Eye (tissue), 1 donor: ENCODE measurements around the gene RFX2.

Experiments used
- DNase-seq: peaks from one replicate; pipeline ENCODE4 v3.0.0-alpha.2; 2015

Gene RFX2

DNA sequence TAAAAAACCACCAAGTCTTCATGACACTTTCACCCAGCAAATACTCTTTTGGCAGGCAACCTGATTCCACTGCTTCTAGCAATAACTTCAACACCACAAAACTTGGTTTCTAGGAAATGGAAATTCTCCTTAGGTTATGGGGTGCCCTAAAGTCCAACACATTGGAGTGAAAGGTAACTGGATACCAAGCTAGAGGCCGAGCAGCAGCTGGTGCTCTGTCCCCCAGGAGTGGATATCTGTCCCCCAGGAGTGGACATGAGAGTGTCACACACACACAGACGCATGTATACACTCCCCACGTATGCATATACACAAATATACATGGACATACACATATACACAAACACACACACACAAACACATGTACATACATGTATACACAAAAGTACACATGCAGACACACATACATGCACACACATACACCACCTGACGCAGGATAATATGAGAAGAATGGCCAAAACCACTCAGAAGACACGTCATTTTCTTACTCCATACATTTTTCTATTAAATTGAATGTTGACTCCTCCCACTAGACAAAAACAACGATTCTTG, 50.8 kb downstream of the RFX2 start:
- DNase-seq, result no peak

DNA sequence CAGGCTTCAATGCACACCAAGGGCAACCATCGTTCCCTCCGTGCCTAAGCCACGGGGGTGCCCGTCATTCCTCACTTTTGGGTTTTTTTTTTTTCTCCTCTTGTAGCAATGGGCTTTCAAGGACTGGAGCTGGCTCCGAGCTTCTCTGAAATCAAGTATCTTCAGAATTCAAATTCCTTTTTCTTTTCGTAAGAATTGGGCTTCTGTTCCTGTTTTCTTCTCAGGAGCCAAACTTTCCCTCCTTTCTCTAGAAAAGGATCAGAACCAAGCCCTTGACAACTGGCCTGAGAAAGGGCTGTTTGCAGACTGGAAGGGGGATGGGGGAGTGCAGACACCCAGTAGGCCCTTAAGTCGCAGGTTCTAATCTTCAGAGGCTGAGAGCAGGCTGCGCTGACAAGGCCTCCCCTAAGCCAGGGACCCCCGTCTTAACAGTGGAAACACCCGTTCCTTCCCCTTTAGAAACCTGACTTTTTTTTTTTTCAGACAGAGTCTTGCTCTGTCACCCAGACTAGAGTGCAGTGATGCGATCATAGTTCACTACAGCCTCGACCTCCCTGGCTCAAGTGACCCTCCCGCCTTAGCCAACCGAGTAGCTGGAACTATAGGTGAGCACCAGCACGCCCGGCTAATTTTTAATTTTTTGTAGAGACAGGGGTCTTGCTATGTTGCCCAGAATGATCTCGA, 51.6 kb downstream of the RFX2 start:
- DNase-seq, result no peak

DNA sequence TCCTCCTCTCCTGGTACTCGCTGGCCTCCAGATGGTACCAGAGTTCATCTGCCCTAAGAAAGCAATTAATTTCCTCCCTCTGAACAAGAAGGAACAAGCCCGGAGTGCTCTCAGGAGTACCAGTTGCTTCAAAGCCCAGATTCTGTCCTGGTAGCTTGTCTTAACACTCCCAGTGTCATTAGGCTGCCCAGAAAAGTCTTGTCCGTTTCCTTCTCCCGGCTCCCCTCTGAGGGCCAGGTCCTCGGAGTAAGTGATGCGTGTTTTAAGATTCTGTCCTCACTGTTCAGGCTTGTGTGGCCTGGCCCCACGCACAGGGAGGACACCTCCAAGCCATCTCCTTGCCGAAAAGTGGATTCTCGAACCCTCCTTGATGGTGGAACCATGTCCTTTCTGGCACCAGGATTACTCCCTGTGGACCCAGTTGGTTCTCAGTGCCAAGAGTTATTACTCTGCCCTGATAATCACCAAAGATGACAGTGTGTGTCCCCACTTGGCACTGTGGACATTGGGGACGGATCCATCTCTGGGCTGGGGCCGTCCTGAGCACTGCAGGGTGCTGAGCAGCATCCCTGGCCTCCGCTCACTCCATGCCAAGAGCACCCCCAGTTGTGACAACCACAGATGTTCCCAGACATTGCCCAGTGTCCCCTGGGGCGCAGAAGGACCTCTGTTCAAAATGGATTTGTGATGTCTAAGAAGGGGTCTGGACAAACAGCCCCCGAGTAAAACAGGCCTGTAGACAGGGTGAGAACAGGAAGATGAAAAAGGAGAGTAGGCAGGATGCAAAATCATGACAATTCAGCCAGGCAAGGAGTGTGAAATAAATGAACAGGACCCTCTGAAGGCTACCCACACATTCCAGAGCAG, 52.4 kb downstream of the RFX2 start:
- peak; percentile 47 for DNase-seq

DNA sequence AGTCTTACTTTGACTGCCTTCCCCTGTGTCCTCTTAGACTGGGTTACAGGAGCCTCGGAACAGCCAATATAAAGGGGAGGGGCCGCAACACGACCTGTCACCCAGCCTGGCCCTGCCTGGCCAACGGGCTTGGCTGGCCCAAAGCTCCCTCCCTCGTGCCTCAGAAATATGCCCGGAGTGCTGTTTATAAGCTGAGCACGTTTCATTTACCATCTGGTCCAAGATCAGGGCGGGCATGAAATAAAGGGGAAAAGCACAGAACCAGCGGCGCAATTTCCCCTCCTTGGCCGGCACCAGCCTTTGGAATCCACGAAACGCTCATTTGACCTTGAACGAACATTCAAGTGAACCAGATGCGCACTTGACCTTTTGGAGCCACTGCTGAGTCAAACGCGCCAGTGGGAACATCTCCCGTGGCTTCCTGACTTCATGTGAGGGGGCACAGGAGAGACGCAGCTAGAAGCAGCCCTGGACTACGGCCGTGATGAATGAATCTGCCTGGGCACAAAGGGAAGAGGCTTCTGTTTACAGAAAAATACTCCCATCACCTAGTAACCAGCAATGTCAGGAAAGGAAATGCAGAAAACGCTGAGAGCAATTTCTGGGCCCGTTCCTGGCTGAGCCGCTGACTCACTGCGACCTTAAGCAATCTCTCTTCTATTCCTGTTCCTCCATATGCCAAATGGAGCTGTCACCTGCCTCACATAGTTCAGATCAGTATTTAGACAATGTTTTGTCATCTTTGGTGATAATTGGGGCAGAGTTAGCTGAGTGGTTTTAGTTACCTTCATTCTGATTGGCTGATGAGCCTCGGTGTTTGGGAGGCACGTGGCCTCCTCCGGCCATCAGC, 53.3 kb downstream of the RFX2 start:
- peak; percentile 61 for DNase-seq

DNA sequence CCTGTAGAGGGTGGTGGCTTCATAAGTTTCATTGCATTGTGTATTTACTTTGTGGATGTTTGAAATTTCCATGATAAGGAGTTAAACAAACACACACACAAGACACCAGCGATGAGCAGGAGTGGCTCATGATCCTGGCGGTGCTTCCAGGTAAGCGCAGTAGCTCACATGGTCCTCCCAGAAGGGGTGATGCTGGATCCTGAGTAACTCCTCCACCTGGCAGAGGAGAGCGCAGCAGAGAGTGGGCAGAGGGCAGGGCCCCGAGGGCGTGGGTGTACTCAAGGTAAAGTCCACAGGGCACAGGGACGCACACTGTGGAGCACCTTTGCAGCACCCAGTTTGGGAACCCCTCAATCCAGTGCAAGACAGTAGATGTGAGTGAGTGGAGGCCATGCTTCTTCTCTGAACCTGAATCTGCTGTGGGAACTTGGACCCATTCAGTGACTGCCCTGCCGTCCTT, 54.0 kb downstream of the RFX2 start:
- no peak for DNase-seq

DNA sequence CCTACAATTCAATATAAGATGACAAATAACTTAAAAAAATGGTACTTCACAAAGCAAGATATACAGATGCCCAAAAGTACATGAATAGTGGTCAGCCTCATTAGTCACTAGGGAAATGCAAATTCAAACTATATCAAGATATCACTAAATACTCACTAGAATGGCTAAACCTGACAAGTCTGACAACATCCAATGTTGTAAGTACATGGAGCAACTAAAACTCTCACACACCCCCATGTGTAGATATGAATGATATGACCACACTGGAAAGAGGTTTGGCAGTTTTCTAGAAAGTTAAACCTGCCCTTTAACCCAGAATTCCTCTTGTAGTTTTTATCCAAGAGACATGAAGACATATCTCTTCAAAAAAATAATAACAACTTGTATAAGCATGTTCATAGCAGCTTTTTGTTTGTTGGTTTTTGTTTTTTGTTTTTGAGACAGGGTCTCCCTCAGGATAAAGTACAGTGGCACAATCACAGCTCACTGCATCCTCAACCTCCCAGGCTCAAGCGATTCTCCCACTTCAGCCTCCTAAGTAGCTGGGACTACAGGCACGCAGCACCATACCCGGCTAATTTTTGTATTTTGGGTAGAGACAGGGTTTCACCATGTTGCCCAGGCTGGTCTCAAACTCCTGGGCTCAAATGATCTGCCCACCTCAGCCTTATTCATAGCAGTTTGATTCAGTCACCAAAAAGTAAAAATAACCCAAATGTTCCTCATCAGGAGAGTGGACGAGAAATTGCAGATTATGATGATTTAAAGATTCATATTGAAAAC, 55.1 kb downstream of the RFX2 start:
- no peak for DNase-seq

DNA sequence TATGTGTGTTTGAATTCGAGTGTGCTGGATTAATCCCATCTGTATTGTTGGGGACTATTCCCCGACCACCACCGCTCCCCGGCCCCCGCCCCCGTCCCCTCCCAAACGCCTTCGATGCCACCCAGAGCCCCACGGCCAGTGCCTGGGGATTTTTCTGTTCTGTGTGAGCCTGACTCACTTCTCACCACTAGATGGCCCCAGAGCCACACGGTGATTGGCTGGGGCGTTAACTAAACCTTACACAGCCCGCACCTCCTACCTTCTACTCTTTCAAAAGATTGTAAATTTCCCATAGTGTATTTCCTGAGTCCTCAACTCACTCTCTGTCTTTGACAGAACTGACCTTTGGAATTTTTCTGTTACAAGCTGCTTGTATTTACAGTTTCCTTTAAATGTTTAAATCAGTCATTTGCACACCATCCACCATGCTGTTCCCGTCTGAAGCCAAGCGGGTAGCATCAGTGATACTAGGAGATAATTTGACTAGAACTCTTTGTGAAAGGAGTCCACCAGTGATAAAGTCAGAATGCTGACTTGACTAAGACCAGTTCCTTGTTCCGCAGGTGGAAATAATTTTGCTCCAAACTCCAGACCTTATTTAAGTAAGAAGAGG, 61.4 kb downstream of the RFX2 start:
- DNase-seq, result peak; percentile 94

DNA sequence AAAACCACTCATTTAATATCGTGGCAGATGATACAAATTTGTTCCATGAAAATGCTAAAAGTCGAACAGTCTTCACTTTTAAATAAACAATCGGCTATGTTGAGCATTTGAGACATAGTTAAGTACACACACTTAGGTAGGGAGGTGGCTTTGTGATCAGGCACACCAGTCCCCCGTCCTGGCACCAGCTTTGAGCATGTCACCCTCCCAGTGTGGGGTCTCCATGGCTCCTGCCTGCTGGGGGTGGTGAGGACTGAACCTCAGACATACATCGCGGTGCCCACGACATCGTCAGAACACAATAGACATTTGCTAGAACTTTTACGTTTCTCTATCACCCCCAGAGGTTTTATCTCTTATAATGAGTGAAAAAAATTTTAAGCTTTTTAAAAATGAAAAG, 62.0 kb downstream of the RFX2 start:
- DNase-seq, result no peak

DNA sequence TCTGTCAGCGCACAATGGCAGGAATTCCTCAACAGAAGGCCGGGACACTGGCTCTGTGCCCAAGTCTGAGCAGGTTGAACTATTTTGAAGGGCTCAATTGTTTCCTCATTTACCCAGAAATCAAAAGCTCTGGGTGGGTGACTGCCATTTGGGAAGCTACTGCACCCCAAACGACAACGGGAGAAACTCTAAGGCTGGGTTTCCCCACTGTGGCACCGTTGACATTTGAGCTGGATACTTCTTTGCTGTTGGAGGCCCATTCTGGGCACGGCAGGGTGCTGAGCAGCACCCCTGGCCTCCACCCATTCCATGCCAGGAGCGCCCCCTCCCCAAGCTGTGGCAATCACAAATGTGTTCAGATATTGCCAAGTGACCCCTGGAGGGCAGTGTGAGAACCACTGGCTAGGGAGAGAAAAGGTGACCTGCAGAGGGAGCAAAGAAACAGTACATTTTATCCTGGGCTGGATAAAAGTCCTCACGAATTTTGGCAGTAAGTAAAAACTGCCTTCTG, 62.5 kb downstream of the RFX2 start:
- peak; percentile 56 for DNase-seq

DNA sequence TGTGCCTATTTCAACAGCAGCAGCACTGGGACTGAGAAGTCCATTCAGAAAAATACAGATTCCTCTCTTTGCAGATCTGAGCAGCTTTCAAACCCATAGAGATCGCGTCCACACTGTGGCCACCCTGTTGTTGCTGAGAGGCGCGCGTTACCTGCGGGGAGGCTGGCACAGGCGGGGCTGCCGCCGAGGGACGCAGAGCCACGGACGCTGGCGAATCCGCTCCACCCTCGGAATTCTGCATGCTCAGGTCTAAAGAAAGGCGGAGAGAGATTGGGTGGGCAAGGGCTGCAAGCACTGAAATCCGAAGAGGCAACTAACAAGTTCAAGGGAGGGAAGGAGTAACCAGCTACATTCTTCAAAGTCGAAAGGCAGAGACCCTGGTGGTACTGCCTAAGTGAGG, 63.0 kb downstream of the RFX2 start:
- DNase-seq, result no peak

DNA sequence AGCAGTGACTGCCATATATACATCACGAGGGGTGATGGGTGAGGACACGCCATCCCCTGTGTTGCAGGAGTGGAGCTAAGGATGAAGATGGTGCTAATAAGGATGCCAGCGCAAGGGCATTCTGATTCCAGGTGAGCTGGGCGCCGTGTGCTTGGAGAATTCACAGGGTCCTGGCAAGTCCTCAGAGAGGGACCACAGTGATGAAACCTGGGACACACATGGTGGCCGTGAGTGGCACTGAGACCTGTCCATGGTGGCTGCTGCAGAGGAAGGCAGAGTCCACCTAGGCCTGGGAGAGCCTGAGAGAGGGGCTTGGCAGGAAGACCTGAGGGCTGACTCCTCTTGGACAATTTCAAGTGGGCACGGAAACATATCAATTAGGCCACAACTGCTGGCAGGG, 65.2 kb downstream of the RFX2 start:
- DNase-seq, result no peak

DNA sequence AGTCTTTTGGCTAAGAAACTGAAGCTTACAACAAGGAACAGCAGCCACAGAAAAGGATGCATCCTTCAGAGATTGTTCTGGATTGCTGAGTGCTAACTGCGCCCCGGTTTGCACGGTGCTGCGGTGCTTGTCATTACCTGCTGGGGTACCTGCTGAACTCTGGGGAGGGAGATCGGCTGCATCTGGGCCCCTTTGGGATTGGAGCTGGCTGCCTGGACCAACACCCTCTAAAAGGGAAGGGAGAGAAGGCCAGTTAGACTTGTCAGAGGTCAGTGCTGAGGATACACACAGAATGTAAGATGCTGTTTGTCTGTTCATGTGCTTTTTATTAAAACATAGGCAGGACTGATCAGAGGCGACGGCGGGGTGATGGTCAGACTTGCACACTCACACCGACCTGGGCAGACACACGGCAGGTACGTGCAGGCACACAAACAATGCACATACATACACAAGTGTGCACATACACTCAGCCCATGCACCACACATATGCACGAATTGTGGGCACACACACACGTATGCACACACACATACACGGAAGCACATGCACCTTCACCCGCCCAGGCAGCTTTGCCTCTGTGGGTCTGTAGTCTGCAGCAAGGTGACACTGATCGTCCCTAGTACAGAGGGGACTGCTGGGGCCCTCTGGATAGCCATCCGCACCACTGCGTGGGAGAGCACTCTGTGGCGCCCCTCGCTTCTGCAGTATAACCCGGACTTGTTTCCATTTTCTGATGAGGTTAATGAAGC, 66.1 kb downstream of the RFX2 start:
- no peak for DNase-seq

DNA sequence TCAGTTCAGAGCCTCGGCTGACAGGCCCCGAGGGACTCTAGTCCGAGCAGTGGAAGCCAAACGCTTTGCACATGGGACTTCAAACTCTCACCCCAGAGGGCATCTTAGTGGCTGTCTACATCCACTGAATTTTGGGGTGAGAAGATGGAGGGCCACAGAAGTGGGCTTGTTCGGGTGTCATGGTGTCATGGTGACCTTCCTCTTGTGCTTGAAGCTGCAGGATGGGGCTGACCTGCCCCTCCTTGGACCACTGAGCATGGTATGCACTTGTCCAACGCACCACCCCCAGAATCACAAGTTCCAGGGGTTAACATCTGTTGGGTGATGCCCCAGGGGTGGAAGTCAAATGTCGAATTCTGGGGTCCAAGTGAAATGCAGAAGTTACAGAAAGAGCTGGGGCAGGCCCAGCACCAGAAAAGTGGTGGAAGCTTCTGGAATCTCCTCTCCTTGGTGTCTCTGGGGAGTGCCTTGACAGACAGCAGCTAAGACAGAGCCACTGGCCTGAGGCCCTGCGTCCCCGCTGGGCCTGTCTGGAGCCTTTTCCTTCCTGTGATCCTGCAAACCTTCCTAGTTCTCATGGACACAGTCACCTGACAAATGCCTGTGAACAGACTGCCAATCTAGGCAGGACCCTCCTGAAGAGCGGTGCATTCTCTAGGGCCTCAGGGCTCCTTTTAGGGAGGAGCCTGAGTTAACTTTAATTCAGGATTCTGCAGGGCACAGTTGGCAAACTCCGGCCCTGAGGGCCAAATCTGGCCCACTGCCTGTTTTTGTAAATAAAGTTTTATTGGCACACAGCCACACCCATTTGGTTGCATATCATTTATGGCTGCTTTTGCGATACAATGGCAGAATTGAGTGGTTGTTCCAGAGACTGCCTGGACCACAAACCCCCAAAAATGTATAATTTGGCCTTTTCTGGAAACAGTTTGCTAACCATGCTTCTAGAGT, 67.2 kb downstream of the RFX2 start:
- no peak for DNase-seq

DNA sequence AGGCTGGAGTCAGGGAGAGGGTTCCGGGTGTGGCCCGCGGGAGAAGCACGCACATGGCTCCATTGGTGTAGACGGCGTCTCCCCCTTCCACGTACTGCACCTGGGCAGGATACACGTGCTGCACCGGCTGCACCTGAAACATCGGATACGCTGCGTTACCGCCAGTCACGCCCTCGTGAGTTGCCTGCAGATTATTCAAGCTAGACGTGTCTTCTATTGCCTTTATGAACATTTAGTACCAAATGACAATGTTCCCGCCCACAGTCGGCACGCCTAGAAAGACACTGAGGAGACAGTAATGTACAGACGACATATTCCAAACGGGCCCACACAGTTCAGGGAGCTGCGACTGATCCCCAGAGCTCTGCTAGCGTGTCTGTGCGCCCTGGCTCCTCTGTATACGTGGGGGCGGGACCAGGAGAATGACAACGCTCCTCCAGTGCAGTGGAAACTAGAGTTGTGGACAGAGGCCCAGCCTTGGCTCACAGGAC, 68.3 kb downstream of the RFX2 start:
- DNase-seq, result no peak

DNA sequence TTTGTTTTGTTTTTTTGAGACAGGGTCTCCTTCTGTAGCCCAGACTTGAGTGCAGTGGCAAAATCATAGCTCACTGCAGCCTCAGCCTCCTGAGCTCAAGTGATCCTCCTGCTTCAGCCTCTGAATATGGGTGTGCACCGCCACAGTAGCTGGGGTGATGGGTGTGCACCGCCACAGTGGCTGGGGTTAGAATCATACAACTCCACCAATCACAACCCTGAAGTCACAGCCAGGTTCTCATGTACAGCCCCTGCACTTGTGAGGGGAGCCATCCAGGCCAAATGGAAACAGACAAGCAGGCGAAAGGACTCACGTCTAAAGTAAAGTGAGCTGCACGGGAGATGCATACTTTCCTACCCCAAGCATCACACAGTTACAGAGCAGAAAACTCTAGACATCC, 69.2 kb downstream of the RFX2 start:
- no peak for DNase-seq

DNA sequence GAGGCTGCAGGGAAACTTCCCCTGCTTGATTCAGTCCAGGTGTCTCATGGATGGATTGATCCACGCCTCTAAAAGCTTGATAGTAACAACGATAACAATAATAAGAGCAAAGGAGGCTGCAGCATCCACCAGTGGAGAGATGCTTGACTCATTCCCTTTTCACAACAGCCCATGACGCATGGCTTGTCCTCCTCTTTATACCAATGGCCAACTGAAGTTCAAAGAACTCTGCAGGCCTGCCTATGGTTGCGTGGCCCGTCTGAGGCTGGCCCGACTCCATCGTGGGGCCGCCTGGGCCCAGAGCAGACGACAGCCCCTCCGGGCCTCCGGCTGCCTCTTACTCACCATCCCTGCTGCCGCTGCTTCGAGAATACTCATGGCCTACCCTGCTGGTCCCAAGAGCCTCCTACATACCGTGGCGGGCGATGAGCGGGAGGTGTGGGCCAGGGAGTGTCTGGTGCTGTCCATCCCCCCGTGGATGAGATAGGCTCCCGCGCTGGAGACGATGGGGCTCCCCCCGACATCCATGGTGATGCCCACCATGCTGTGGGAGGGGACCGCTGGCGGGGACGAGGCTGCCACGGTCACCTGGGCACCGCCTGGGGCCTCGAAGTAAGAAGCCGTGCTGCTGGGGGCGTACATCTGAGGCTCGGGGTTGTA, 70.6 kb downstream of the RFX2 start:
- no peak for DNase-seq

DNA sequence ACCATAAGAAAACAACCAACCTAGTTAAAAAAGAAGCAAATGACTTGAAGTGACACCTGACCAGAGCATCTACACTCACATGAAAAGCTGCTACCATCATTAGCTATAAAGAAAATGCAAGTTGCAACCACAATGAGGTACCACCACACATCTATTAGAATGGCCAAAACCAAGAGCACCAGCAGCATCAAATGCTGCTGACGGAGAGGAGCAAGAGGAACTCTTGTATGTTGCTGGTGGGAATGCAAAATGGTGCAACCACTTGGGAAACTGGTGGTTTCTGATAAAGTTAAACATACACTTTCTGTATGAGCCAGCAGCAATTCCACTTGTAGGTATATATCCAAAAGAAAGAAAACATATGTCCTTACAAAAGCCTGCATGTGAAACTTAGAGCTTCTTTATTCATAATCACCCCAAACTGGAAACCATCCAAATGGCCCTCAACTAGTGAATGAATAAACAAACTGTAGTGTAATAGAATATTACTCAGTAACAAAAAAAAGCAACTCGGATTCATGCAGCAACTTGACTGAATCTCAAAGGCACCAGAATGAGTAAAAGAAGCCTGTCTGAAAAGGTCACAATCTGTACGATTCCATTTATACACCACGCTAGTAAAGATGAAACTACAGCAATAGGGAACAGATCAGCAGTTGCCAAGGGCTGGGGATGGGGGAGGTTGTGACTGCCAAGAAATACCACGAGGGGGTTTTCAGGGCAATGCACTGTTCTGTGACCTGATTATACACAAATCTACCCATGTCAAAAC, 71.5 kb downstream of the RFX2 start:
- no peak for DNase-seq

DNA sequence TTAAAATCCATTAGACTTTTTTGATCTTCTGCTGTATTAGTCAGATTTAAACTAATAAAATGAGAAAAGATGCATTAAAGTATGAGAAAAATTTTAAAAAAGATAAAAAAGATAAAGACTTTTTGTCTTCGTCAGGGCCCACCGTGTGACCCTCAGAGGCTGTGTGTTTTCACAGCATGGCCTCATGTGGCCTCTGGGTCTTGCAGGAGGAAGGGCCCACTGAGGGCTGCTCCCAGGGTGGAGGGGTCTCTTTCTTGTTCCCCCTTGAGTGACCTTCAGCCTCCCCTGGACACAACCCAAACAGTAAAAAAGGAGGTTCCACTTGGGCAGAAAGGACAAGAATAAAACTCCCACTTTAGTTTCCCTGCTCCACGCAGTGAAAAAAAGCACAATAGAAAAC, 75.3 kb downstream of the RFX2 start:
- DNase-seq, result no peak
